ENCODE data around the gene RMC1. TPM values are rescaled to one million over a fixed set of nuclear protein-coding genes. Genes with fewer than 3 reads are reported as not detected.
"Not testable (repeated sequence)": the region's sequence is repeated elsewhere in the genome, so short reads cannot be mapped to it uniquely, and the experiment has no call there.

RMC1 gene
- total RNA-seq, 2 experiments from 2014 or later: 46.9 to 48.3 TPM

- H3K4me3 ChIP-seq (ENCODE audit: low read length): no peak overlapping the region
- H3K9me3 ChIP-seq (ENCODE audit: control insufficient read depth in 1 of 2, insufficient read depth in 1 of 2, low read length in 2 of 2): no peaks in the 10 kb centered on the region
- H3K27ac ChIP-seq (ENCODE audit: low read depth in 1 of 2, low read length in 2 of 2): peak overlapping the region in 1 of 2 donors; percentile 87
- Mint-ChIP-seq H3K9me3 (no peaks in the 10 kb centered on the region), H3K36me3 (ENCODE audit: low read depth) (peaks cover 56% of the 10 kb centered on the region), H3K27me3 (no peaks in the 10 kb centered on the region), H3K4me3 (no peak overlapping the region), H3K4me1 (ENCODE audit: low read depth) (peaks cover 47% of the 10 kb centered on the region), H3K27ac (peak overlapping the region; percentile 81)
- DNase-seq: no peak
- intact Hi-C loops (cut with DNase I, micrococcal nuclease): no loop called here
- H3K27me3 ChIP-seq (ENCODE audit: control insufficient read depth in 1 of 2, insufficient read depth in 2 of 2, low read length in 2 of 2): no peaks in the 10 kb centered on the region
- H3K36me3 ChIP-seq (ENCODE audit: insufficient read depth, low read length): peaks cover 21% of the 10 kb centered on the region
- ATAC-seq (ENCODE audit: poor library complexity): no peak
- TF ChIP-seq CTCF (IDR thresholded peaks at IDR 0.05): no peak
- peaks cover 53% of the 10 kb centered on the region for H3K4me1 ChIP-seq (ENCODE audit: insufficient read depth, low read length)
- ChIA-PET CTCF (interaction anchor here (2.0 kb wide), 1 partner anchor 59 kb away, joined by 4 read pairs; no protein-coding TSS in a partner anchor), POLR2A (no interaction called here)
Observed at GRCh38 chr18:23575309-23575651, 72.0 kb downstream of the RMC1 start.

- CTCF ChIA-PET: not testable (repeated sequence)
- peaks cover 53% of the 10 kb centered on the region for H3K4me1 Mint-ChIP-seq (ENCODE audit: low read depth)
Observed at GRCh38 chr18:23577521-23577920, 74.2 kb downstream of the RMC1 start.

GRCh38 chr18:23578067-23578701 lies 74.9 kb downstream of the RMC1 start:
- ChIA-PET POLR2A (no interaction called here), CTCF (no interaction called here)
- no peaks in the 10 kb centered on the region for H3K27me3 Mint-ChIP-seq
- no peak overlapping the region for H3K27ac ChIP-seq (ENCODE audit: low read depth in 1 of 2, low read length in 2 of 2)
- intact Hi-C loops (cut with DNase I, micrococcal nuclease): no loop called here
- H3K27me3 ChIP-seq (ENCODE audit: control insufficient read depth in 1 of 2, insufficient read depth in 2 of 2, low read length in 2 of 2): no peaks in the 10 kb centered on the region
- no peak overlapping the region for H3K4me3 Mint-ChIP-seq
- peaks cover 6% of the 10 kb centered on the region for H3K36me3 ChIP-seq (ENCODE audit: insufficient read depth, low read length)
- peaks cover 48% of the 10 kb centered on the region for H3K36me3 Mint-ChIP-seq (ENCODE audit: low read depth)
- ATAC-seq (ENCODE audit: poor library complexity) (no peak), DNase-seq (peak in 1 of 14 experiments; percentile 16)
- TF ChIP-seq CTCF (IDR thresholded peaks at IDR 0.05): no peak
- H3K27ac Mint-ChIP-seq: peak overlapping the region; percentile 25
- no peaks in the 10 kb centered on the region for H3K9me3 Mint-ChIP-seq
- peaks cover 54% of the 10 kb centered on the region for H3K4me1 Mint-ChIP-seq (ENCODE audit: low read depth)
- peaks cover 47% of the 10 kb centered on the region for H3K4me1 ChIP-seq (ENCODE audit: insufficient read depth, low read length)
- H3K4me3 ChIP-seq (ENCODE audit: low read length): no peak overlapping the region
- H3K9me3 ChIP-seq (ENCODE audit: control insufficient read depth in 1 of 2, insufficient read depth in 1 of 2, low read length in 2 of 2): no peaks in the 10 kb centered on the region

More at GRCh38 chr18:23577521-23577920, 74.2 kb downstream of the RMC1 start:
- H3K4me3 ChIP-seq (ENCODE audit: low read length); H3K4me3 Mint-ChIP-seq; ATAC-seq (ENCODE audit: poor library complexity); H3K27ac Mint-ChIP-seq; H3K9me3 ChIP-seq (ENCODE audit: control insufficient read depth in 1 of 2, insufficient read depth in 1 of 2, low read length in 2 of 2); H3K27ac ChIP-seq (ENCODE audit: low read depth in 1 of 2, low read length in 2 of 2); intact Hi-C loops (cut with DNase I, micrococcal nuclease); POLR2A ChIA-PET; H3K9me3 Mint-ChIP-seq; DNase-seq; H3K27me3 ChIP-seq (ENCODE audit: control insufficient read depth in 1 of 2, insufficient read depth in 2 of 2, low read length in 2 of 2); H3K27me3 Mint-ChIP-seq: not testable (repeated sequence)
- peaks cover 10% of the 10 kb centered on the region for H3K36me3 ChIP-seq (ENCODE audit: insufficient read depth, low read length)
- peaks cover 47% of the 10 kb centered on the region for H3K4me1 ChIP-seq (ENCODE audit: insufficient read depth, low read length)
- peaks cover 50% of the 10 kb centered on the region for H3K36me3 Mint-ChIP-seq (ENCODE audit: low read depth)

All from CD4-positive, alpha-beta T cell (primary cell).